H1 (cell line): Measurements from ENCODE around the gene C19orf44. TPM values are rescaled to one million over a fixed set of nuclear protein-coding genes. Genes with fewer than 3 reads are reported as not detected.

Source experiments
- CBX8 ChIP-seq: fragments of 300-800, 300-1000 bp; sonication (generic); IDR thresholded peaks from 2 replicates; pipeline ENCODE4 v1.7.1; 2016; ENCODE audit warnings: low read depth, low read length, borderline replicate concordance
- HDAC2 ChIP-seq, 2 experiments: fragments of 300-600 bp in 1 of 2; sonication (generic) in 1 of 2; IDR thresholded peaks; 2 replicates each; pipeline ENCODE4 v1.6.1; 2011 to 2012; ENCODE audit warnings: low read depth in 2 of 2, low read length in 2 of 2, mild to moderate bottlenecking in 2 of 2, moderate library complexity in 2 of 2, borderline replicate concordance in 1 of 2, inconsistent platforms in 1 of 2
- JUN ChIP-seq: IDR thresholded peaks from 2 replicates; pipeline ENCODE4 v1.6.1; 2011; ENCODE audit warnings: low read depth, mild to moderate bottlenecking, improper control_type of control experiment, low read length
- KDM5A ChIP-seq: fragments of 200-600 bp; IDR thresholded peaks from 2 replicates; pipeline ENCODE4 v1.7.1; 2012; ENCODE audit warnings: mild to moderate bottlenecking, low read length, inconsistent platforms, mixed read lengths
- SP1 ChIP-seq: IDR thresholded peaks from 2 replicates; pipeline ENCODE4 v1.6.1; 2011; ENCODE audit warnings: low read depth, low read length
- SUZ12 ChIP-seq: fragments of 200-600 bp; sonication (generic); IDR thresholded peaks from 2 replicates; pipeline ENCODE4 v1.6.1; 2012; ENCODE audit warnings: mild to moderate bottlenecking, inconsistent platforms, low read length, moderate library complexity, mixed read lengths
- ZNF274 ChIP-seq: IDR thresholded peaks from 2 replicates; pipeline ENCODE4 v1.7.0; 2012; ENCODE audit warnings: low read length, borderline replicate concordance; ENCODE audit errors: extremely low read depth
- polyA plus RNA-seq, 7 experiments: library from polyadenylated mRNA; depleted of rRNA in 3 of 7; stranded (reverse) in 5 of 7; unstranded in 2 of 7; fragments of >200 nt in 5 of 7; fragments of 200-250 nt in 2 of 7; gene quantifications; 1 replicate in 5 of 7; 2 replicates in 1 of 7; 4 replicates in 1 of 7; pipeline versions ENCODE4 v1.2.1 to v1.2.3, GENCODE V29; 2011 to 2013; ENCODE audit warnings: missing spikeins in 2 of 7, mixed read lengths in 2 of 7
- total RNA-seq: library from RNA; stranded (reverse); fragmentation: NEBNext Ultra II Directional; extraction: Animal tissue kit (Norgen Biotek cat#: 25700); gene quantifications from 2 replicates; pipeline ENCODE4 v1.2.1, GENCODE V29; 2021
- TF ChIP-seq, protein P1 (sequence below): fragments of 300-600 bp; sonication (generic); IDR thresholded peaks from 2 replicates; pipeline ENCODE4 v1.7.1; 2012; ENCODE audit warnings: low read length, moderate library complexity, mild to moderate bottlenecking, inconsistent platforms; ENCODE audit not compliant: insufficient replicate concordance

Gene C19orf44
- total and polyA plus RNA-seq, 2 of the 8 experiments (the other 6 are each of a cell fraction or from before 2014, with no cell fraction given) = 2.1 to 4.5 TPM

DNA sequence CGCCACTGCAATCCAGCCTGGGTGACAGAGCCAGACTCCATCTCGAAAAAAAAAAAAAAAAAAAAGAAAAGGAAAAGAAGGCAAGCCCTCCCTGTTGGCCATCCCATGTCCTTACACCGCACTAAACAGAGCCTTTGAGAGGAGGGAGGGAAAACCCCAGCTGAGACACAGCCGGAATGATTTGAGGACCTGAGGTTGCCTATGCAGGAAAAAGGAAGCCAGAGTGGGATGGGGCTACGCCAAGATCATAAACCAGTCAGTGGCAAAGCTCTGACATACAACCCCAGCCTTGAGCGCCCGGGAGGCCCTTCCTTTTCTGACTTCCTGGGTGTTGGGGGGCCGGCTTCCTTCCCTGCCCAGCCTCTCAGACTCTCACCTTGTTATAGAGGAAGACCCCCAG lies 58.6 kb downstream of the C19orf44 start (continued):
- TF ChIP-seq, protein P1, sequence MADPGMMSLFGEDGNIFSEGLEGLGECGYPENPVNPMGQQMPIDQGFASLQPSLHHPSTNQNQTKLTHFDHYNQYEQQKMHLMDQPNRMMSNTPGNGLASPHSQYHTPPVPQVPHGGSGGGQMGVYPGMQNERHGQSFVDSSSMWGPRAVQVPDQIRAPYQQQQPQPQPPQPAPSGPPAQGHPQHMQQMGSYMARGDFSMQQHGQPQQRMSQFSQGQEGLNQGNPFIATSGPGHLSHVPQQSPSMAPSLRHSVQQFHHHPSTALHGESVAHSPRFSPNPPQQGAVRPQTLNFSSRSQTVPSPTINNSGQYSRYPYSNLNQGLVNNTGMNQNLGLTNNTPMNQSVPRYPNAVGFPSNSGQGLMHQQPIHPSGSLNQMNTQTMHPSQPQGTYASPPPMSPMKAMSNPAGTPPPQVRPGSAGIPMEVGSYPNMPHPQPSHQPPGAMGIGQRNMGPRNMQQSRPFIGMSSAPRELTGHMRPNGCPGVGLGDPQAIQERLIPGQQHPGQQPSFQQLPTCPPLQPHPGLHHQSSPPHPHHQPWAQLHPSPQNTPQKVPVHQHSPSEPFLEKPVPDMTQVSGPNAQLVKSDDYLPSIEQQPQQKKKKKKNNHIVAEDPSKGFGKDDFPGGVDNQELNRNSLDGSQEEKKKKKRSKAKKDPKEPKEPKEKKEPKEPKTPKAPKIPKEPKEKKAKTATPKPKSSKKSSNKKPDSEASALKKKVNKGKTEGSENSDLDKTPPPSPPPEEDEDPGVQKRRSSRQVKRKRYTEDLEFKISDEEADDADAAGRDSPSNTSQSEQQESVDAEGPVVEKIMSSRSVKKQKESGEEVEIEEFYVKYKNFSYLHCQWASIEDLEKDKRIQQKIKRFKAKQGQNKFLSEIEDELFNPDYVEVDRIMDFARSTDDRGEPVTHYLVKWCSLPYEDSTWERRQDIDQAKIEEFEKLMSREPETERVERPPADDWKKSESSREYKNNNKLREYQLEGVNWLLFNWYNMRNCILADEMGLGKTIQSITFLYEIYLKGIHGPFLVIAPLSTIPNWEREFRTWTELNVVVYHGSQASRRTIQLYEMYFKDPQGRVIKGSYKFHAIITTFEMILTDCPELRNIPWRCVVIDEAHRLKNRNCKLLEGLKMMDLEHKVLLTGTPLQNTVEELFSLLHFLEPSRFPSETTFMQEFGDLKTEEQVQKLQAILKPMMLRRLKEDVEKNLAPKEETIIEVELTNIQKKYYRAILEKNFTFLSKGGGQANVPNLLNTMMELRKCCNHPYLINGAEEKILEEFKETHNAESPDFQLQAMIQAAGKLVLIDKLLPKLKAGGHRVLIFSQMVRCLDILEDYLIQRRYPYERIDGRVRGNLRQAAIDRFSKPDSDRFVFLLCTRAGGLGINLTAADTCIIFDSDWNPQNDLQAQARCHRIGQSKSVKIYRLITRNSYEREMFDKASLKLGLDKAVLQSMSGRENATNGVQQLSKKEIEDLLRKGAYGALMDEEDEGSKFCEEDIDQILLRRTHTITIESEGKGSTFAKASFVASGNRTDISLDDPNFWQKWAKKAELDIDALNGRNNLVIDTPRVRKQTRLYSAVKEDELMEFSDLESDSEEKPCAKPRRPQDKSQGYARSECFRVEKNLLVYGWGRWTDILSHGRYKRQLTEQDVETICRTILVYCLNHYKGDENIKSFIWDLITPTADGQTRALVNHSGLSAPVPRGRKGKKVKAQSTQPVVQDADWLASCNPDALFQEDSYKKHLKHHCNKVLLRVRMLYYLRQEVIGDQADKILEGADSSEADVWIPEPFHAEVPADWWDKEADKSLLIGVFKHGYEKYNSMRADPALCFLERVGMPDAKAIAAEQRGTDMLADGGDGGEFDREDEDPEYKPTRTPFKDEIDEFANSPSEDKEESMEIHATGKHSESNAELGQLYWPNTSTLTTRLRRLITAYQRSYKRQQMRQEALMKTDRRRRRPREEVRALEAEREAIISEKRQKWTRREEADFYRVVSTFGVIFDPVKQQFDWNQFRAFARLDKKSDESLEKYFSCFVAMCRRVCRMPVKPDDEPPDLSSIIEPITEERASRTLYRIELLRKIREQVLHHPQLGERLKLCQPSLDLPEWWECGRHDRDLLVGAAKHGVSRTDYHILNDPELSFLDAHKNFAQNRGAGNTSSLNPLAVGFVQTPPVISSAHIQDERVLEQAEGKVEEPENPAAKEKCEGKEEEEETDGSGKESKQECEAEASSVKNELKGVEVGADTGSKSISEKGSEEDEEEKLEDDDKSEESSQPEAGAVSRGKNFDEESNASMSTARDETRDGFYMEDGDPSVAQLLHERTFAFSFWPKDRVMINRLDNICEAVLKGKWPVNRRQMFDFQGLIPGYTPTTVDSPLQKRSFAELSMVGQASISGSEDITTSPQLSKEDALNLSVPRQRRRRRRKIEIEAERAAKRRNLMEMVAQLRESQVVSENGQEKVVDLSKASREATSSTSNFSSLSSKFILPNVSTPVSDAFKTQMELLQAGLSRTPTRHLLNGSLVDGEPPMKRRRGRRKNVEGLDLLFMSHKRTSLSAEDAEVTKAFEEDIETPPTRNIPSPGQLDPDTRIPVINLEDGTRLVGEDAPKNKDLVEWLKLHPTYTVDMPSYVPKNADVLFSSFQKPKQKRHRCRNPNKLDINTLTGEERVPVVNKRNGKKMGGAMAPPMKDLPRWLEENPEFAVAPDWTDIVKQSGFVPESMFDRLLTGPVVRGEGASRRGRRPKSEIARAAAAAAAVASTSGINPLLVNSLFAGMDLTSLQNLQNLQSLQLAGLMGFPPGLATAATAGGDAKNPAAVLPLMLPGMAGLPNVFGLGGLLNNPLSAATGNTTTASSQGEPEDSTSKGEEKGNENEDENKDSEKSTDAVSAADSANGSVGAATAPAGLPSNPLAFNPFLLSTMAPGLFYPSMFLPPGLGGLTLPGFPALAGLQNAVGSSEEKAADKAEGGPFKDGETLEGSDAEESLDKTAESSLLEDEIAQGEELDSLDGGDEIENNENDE = no peak
- TF ChIP-seq KDM5A (no peak), SP1 (no peak), SUZ12 (no peak), CBX8 (no peak), HDAC2 (IDR thresholded peaks at IDR 0.05; ENCODE audit: borderline replicate concordance in 1 of 2, low read depth in 2 of 2, low read length in 2 of 2) (no peak), JUN (no peak), ZNF274 (no peak)
- TF ChIP-seq, all 59 proteins: peak for 0
